Natural killer cell (primary cell): ENCODE measurements around the gene SLC25A44. TPM values are rescaled to one million over a fixed set of nuclear protein-coding genes. Genes with fewer than 3 reads are reported as not detected.
"Not testable (repeated sequence)": the region's sequence is repeated elsewhere in the genome, so short reads cannot be mapped to it uniquely, and the experiment has no call there.

Source experiments
- ATAC-seq, 3 donors: fragments of 150-1000 bp in 2 of 3; fragments of 200-7000 bp in 1 of 3; cut with Tn5 transposase; 1 replicate in 1 of 3; 2 replicates in 2 of 3; pipeline ENCODE4 v1.10.0; 2021; ENCODE audit warnings: mild to moderate bottlenecking in 2 of 3, moderate library complexity in 2 of 3
- DNase-seq, 2 donors: peaks; one replicate each; pipeline versions ENCODE4 v3.0.0 to v3.0.0-alpha.2; 2013 to 2021; ENCODE audit warnings: mixed read lengths in 1 of 2
- H3K27ac ChIP-seq: one replicate; pipeline ENCODE4 v1.5.1; 2013; ENCODE audit warnings: mild to moderate bottlenecking, low read length
- H3K27me3 ChIP-seq: one replicate; pipeline ENCODE4 v1.6.1; 2013; ENCODE audit warnings: low read length; ENCODE audit not compliant: control insufficient read depth, insufficient read depth
- H3K36me3 ChIP-seq: one replicate; pipeline ENCODE4 v1.6.1; 2013; ENCODE audit warnings: low read length; ENCODE audit not compliant: control insufficient read depth, insufficient read depth
- H3K4me1 ChIP-seq: one replicate; pipeline ENCODE4 v1.6.1; 2013; ENCODE audit warnings: low read length; ENCODE audit not compliant: control insufficient read depth, insufficient read depth
- H3K4me3 ChIP-seq: one replicate; pipeline ENCODE4 v1.5.1; 2013; ENCODE audit warnings: low read length
- H3K9me3 ChIP-seq: one replicate; pipeline ENCODE4 v1.6.1; 2013; ENCODE audit warnings: low read length; ENCODE audit not compliant: control insufficient read depth, insufficient read depth
- H3K27ac Mint-ChIP-seq, 2 donors: one replicate each; pipeline ENCODE4 v1.8.0; 2022; ENCODE audit warnings: mild to moderate bottlenecking in 2 of 2, mixed read lengths in 2 of 2, moderate library complexity in 1 of 2
- H3K27me3 Mint-ChIP-seq, 2 donors: one replicate each; pipeline ENCODE4 v1.8.0; 2022; ENCODE audit warnings: low read depth in 2 of 2, mixed read lengths in 2 of 2
- H3K36me3 Mint-ChIP-seq: one replicate; pipeline ENCODE4 v1.8.0; 2022; ENCODE audit warnings: mixed read lengths
- H3K4me1 Mint-ChIP-seq, 2 donors: one replicate each; pipeline ENCODE4 v1.8.0; 2022; ENCODE audit warnings: mixed read lengths in 2 of 2
- H3K4me3 Mint-ChIP-seq: one replicate; pipeline ENCODE4 v1.8.0; 2022; ENCODE audit warnings: mild to moderate bottlenecking, moderate library complexity, mixed read lengths
- H3K9me3 Mint-ChIP-seq, 2 donors: one replicate each; pipeline ENCODE4 v1.8.0; 2022; ENCODE audit warnings: mixed read lengths in 2 of 2
- CTCF ChIP-seq: fragments of 200-600 bp; IDR thresholded peaks from one replicate; pipeline ENCODE4 v1.8.0; 2022; ENCODE audit warnings: antibody characterized with exemption
- WGBS: methylation state at CpG from one replicate; pipeline ENCODE4 v1.1.7; 2013; ENCODE audit warnings: missing lambda C conversion rate; ENCODE audit not compliant: insufficient coverage; 5-methylcytosine and 5-hydroxymethylcytosine counted together
- intact Hi-C: fragments of 100-400 bp; cut with micrococcal nuclease; formaldehyde crosslinking; loops from one replicate; pipeline ENCODE4 v1.14.2; 2022
- total RNA-seq, 4 donors: library from RNA; stranded (reverse); fragments of 120-200 nt in 1 of 4; gene quantifications; one replicate each; pipeline versions ENCODE4 v1.2.3 to v1.2.4, GENCODE V29; 2013 to 2022

The SLC25A44 gene
- total RNA-seq, 3 donors from 2014 or later (not counting 1 experiment from before 2014, with no cell fraction given): 17.1 to 49.2 (median 22.0) TPM

GRCh38 chr1:156180471-156180870, 13.4 kb upstream of the SLC25A44 start:
- Histone ChIP-seq H3K27me3 (no peaks in the 10 kb centered on the region), H3K36me3 (no peaks in the 10 kb centered on the region), H3K27ac (no peak overlapping the region), H3K4me1 (no peaks in the 10 kb centered on the region), H3K9me3 (no peaks in the 10 kb centered on the region), H3K4me3 (no peak overlapping the region)
- Mint-ChIP-seq H3K4me3 (no peak overlapping the region), H3K27ac (no peak overlapping the region), H3K9me3 (no peaks in the 10 kb centered on the region), H3K27me3 (peaks cover 4 to 16% of the 10 kb centered on the region in 2 donors), H3K36me3 (no peaks in the 10 kb centered on the region), H3K4me1 (no peaks in the 10 kb centered on the region)
- TF ChIP-seq CTCF: no peak
- ATAC-seq (no peak), DNase-seq (no peak)
- 91% methylated on average over 1 of the region's 3 CpGs for WGBS
- intact Hi-C loops: no loop called here

GRCh38 chr1:156181391-156181924, 12.4 kb upstream of the SLC25A44 start:
- H3K4me1 Mint-ChIP-seq, H3K27ac Mint-ChIP-seq, intact Hi-C loops, H3K27ac ChIP-seq, H3K9me3 ChIP-seq, H3K4me3 Mint-ChIP-seq, DNase-seq, H3K4me1 ChIP-seq, H3K4me3 ChIP-seq, H3K36me3 ChIP-seq, ATAC-seq, H3K9me3 Mint-ChIP-seq, H3K27me3 ChIP-seq, H3K36me3 Mint-ChIP-seq: not testable (repeated sequence)
- H3K27me3 Mint-ChIP-seq: peaks cover 4 to 12% of the 10 kb centered on the region in 2 donors
- WGBS: 87% methylated on average over 8 of the region's 8 CpGs

- H3K9me3 Mint-ChIP-seq, H3K9me3 ChIP-seq, ATAC-seq, DNase-seq, H3K36me3 ChIP-seq, H3K4me3 Mint-ChIP-seq, H3K27me3 ChIP-seq, H3K27ac Mint-ChIP-seq, H3K4me3 ChIP-seq, H3K36me3 Mint-ChIP-seq, H3K4me1 ChIP-seq, intact Hi-C loops, H3K27ac ChIP-seq, H3K4me1 Mint-ChIP-seq: not testable (repeated sequence)
- whole genome bisulfite sequencing: 96% methylated on average over 10 of the region's 12 CpGs
- peaks cover 2 to 12% of the 10 kb centered on the region in 2 donors for H3K27me3 Mint-ChIP-seq
Measured at GRCh38 chr1:156182010-156182779, 11.7 kb upstream of the SLC25A44 start.

- H3K27me3 Mint-ChIP-seq, H3K27ac ChIP-seq, ATAC-seq, H3K4me1 Mint-ChIP-seq, H3K36me3 ChIP-seq, H3K27me3 ChIP-seq, intact Hi-C loops, H3K4me3 ChIP-seq, H3K9me3 ChIP-seq, H3K9me3 Mint-ChIP-seq, DNase-seq, H3K27ac Mint-ChIP-seq, H3K4me1 ChIP-seq, H3K36me3 Mint-ChIP-seq, H3K4me3 Mint-ChIP-seq: not testable (repeated sequence)
- 100% methylated on average over 2 of the region's 2 CpGs for WGBS
Measured at GRCh38 chr1:156186347-156187177, 7.3 kb upstream of the SLC25A44 start.

GRCh38 chr1:156190265-156190664, 3.6 kb upstream of the SLC25A44 start:
- ATAC-seq, intact Hi-C loops, H3K27me3 Mint-ChIP-seq: not testable (repeated sequence)

More at GRCh38 chr1:156190265-156190664, 3.6 kb upstream of the SLC25A44 start:
- peaks cover 20 to 21% of the 10 kb centered on the region in 2 donors for H3K4me1 Mint-ChIP-seq
- H3K4me3 ChIP-seq, H3K27ac ChIP-seq, H3K9me3 Mint-ChIP-seq, H3K27ac Mint-ChIP-seq, H3K36me3 ChIP-seq, H3K9me3 ChIP-seq, H3K27me3 ChIP-seq, DNase-seq, H3K36me3 Mint-ChIP-seq, H3K4me3 Mint-ChIP-seq: not testable (repeated sequence)
- H3K4me1 ChIP-seq: peaks cover 18% of the 10 kb centered on the region
- WGBS: 92% methylated on average over 3 of the region's 4 CpGs
